Measurements from ENCODE around the gene CBX4. TPM values are rescaled to one million over a fixed set of nuclear protein-coding genes. Genes with fewer than 3 reads are reported as not detected.

Gene CBX4
- total RNA-seq, 1 experiment from 2014 or later: 3.3 TPM

GRCh38 chr17:79813297-79814126, 25.7 kb downstream of the CBX4 start:
- DNase-seq (ENCODE audit: low spot score): no peak
- no peak for ATAC-seq
- H3K27me3 Mint-ChIP-seq (ENCODE audit: low read depth): peaks cover 92% of the 10 kb centered on the region
- no peaks in the 10 kb centered on the region for H3K9me3 Mint-ChIP-seq
- peaks cover 4% of the 10 kb centered on the region; the same call in 1 of the 2 replicates for H3K36me3 Mint-ChIP-seq
- no peak overlapping the region for H3K27ac Mint-ChIP-seq
- peaks cover 30% of the 10 kb centered on the region for H3K4me1 Mint-ChIP-seq
- peak overlapping the region; percentile 38 for H3K4me3 Mint-ChIP-seq
- TF ChIP-seq AFF4 (CRISPR knock-in tag; IDR thresholded peaks at IDR 0.05; ENCODE audit: borderline replicate concordance) (no peak), FOXP4 (CRISPR knock-in tag; IDR thresholded peaks at IDR 0.05) (no peak), PRDM15 (CRISPR knock-in tag; IDR thresholded peaks at IDR 0.05) (no peak), ATF3 (CRISPR knock-in tag; conservative IDR thresholded peaks at IDR 0.05) (no peak), ZNF263 (CRISPR knock-in tag; IDR thresholded peaks at IDR 0.05; ENCODE audit: low read depth) (no peak), PRRX2 (CRISPR knock-in tag; IDR thresholded peaks at IDR 0.05) (no peak), GRHL2 (CRISPR knock-in tag; IDR thresholded peaks at IDR 0.05; ENCODE audit: insufficient replicate concordance, severe bottlenecking) (no peak)
- POLR2A ChIA-PET: interaction anchor here (1.6 to 7.0 kb wide), 2 partner anchors 22 to 26 kb away, joined by 5 to 68 read pairs; partner anchors contain the start of gene CBX4
- CTCF ChIA-PET: interaction anchor here (0.6 to 20.8 kb wide), 13 partner anchors 9 to 177 kb away, joined by 3 to 464 read pairs (median 4); partner anchors contain the start of genes CBX4 and CBX8

GRCh38 chr17:79812353-79813258, 26.6 kb downstream of the CBX4 start:
- DNase-seq (ENCODE audit: low spot score) (no peak), ATAC-seq (no peak)
- H3K27ac Mint-ChIP-seq: no peak overlapping the region
- H3K27me3 Mint-ChIP-seq (ENCODE audit: low read depth): peaks cover 92% of the 10 kb centered on the region
- ChIA-PET CTCF (interaction anchor here (1.0 to 20.8 kb wide), 9 partner anchors 8 to 178 kb away, joined by 3 to 464 read pairs (median 7); partner anchors contain the start of genes CBX4 and CBX8), POLR2A (interaction anchor here (1.4 to 7.0 kb wide), 5 partner anchors 17 to 181 kb away, joined by 3 to 68 read pairs (median 4); partner anchors contain the start of gene CBX4)
- peaks cover 30% of the 10 kb centered on the region for H3K4me1 Mint-ChIP-seq
- no peaks in the 10 kb centered on the region for H3K9me3 Mint-ChIP-seq
- H3K4me3 Mint-ChIP-seq: peak overlapping the region; percentile 62
- TF ChIP-seq JAZF1 (CRISPR knock-in tag; IDR thresholded peaks at IDR 0.05) (no peak), ZNF423 (CRISPR knock-in tag; IDR thresholded peaks at IDR 0.05) (peak; percentile 46; the same call in 1 of the 2 replicates)
- H3K36me3 Mint-ChIP-seq: peaks cover 4% of the 10 kb centered on the region; the same call in 1 of the 2 replicates

Data from WTC11 (cell line).